Kidney epithelial cell (primary cell): Measurements from ENCODE around the gene STON2. TPM values are rescaled to one million over a fixed set of nuclear protein-coding genes. Genes with fewer than 3 reads are reported as not detected.

Source experiments
- DNase-seq: peaks from one replicate; pipeline ENCODE4 v3.0.0-alpha.2; 2010; ENCODE audit warnings: low read depth
- H3K27me3 ChIP-seq: 2 replicates; pipeline ENCODE4 v1.6.0; 2011; ENCODE audit warnings: low read length; ENCODE audit not compliant: control insufficient read depth, insufficient read depth
- H3K36me3 ChIP-seq: 2 replicates; pipeline ENCODE4 v1.5.1; 2011; ENCODE audit warnings: low read length; ENCODE audit not compliant: control insufficient read depth, insufficient read depth
- H3K4me3 ChIP-seq: 2 replicates; pipeline ENCODE4 v1.5.1; 2011; ENCODE audit warnings: low read depth, mild to moderate bottlenecking, control low read depth, low read length
- total RNA-seq: library from RNA; depleted of rRNA; stranded (reverse); fragments of >200 nt; gene quantifications from 2 replicates; pipeline ENCODE4 v1.2.3, GENCODE V29; 2015
- TF ChIP-seq, protein P1 (sequence below): IDR thresholded peaks from 2 replicates; pipeline ENCODE4 v1.5.1; 2011; ENCODE audit warnings: mild to moderate bottlenecking, moderate library complexity, low read length, control low read depth, inconsistent platforms; ENCODE audit not compliant: insufficient read depth, poor library complexity, severe bottlenecking

Gene STON2
- total RNA-seq, 1 donor from 2014 or later = 17.9 TPM

DNA sequence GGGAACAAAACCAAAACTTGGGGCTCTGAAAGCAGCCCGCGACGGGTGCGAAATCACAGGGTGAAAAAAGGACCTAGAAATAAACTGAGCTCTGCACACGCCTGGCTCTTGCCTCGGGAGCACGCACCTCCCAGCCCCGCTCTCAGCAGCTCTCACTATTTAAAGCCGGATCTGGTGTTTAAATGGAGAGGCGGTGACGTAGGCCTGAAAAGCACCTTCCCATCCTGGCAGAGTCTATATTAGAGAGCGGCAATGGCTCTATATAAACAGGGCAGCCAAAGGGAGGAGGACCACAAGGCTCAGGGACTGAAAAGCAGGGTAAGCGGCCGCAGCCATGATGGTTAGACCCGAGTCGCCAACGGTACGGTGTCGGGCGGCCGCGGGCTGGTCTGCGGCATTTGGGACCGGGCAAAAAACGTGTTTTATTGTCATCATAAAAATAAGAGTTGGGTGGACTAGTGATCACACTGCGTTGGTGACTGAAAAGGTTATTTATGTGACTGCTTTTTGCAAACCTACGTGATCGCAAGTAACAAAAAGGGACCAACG, 180.8 kb downstream of the STON2 start:
- Histone ChIP-seq H3K27me3 (no peaks in the 10 kb centered on the region), H3K36me3 (no peaks in the 10 kb centered on the region), H3K4me3 (peak overlapping the region; percentile 87)
- peak; percentile 84 for DNase-seq
- TF ChIP-seq, protein P1, sequence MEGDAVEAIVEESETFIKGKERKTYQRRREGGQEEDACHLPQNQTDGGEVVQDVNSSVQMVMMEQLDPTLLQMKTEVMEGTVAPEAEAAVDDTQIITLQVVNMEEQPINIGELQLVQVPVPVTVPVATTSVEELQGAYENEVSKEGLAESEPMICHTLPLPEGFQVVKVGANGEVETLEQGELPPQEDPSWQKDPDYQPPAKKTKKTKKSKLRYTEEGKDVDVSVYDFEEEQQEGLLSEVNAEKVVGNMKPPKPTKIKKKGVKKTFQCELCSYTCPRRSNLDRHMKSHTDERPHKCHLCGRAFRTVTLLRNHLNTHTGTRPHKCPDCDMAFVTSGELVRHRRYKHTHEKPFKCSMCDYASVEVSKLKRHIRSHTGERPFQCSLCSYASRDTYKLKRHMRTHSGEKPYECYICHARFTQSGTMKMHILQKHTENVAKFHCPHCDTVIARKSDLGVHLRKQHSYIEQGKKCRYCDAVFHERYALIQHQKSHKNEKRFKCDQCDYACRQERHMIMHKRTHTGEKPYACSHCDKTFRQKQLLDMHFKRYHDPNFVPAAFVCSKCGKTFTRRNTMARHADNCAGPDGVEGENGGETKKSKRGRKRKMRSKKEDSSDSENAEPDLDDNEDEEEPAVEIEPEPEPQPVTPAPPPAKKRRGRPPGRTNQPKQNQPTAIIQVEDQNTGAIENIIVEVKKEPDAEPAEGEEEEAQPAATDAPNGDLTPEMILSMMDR = no peak

DNA sequence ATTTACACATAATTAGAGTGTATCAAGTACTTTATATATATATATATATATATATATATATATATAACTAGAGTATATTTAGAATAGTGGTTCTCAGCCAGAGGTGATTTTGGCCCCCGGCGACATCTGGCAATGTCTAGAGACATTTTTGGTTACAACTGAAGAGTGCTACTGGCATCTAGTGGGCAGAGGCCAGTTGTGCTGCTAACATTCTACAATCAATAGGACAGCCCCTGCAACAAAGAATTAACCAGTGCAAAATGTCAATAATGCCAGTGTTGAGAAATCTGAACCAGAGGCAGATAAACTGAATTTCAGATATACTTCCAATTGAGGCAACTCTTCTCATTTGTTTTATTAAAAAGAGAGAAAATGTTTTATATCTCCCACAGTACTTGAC, 188.3 kb downstream of the STON2 start:
- Histone ChIP-seq H3K27me3 (no peaks in the 10 kb centered on the region), H3K36me3 (no peaks in the 10 kb centered on the region), H3K4me3 (no peak overlapping the region)
- no peak for DNase-seq
- TF ChIP-seq, protein P1 = peak; percentile 39

Other genes with a start within 250 kb of the STON2 start
- gene GTF2A1, start 179.4 kb downstream of the STON2 start, total RNA-seq = 24.7 and 31.9 TPM in 2 replicates
- 78.7 and 82.6 TPM in 2 replicates for gene SEL1L, start 133.5 kb upstream of the STON2 start, total RNA-seq